ENCODE measurements around the gene FBXL17.

- no peak for TF ChIP-seq TCF7L2 (IDR thresholded peaks at IDR 0.05; ENCODE audit: low read depth, low read length)
- no peak for TF ChIP-seq ZNF460 (CRISPR knock-in tag; IDR thresholded peaks at IDR 0.05; ENCODE audit: borderline replicate concordance)
- TF ChIP-seq SMC3 (IDR thresholded peaks at IDR 0.05; ENCODE audit: low read length), result no peak
- no peak for TF ChIP-seq SP2 (CRISPR knock-in tag; IDR thresholded peaks at IDR 0.05)
- TF ChIP-seq JUND (CRISPR knock-in tag; IDR thresholded peaks at IDR 0.05), result no peak
Measured at GRCh38 chr5:108036482-108036881, 345.4 kb downstream of the FBXL17 start.
